ENCODE data around the gene TTC17.
"Not testable (repeated sequence)": the region's sequence is repeated elsewhere in the genome, so short reads cannot be mapped to it uniquely, and the experiment has no call there.

TTC17 gene

GRCh38 chr11:43459246-43459645, 100.5 kb downstream of the TTC17 start:
- no peak for DNase-seq (ENCODE audit: low read depth)

GRCh38 chr11:43462359-43462758, 103.6 kb downstream of the TTC17 start:
- DNase-seq (ENCODE audit: low read depth): no peak

- DNase-seq (ENCODE audit: low read depth): no peak
These were observed 109.2 kb downstream of the TTC17 start for GRCh38 chr11:43467958-43468357.

- DNase-seq (ENCODE audit: low read depth): not testable (repeated sequence)
These were observed 118.8 kb downstream of the TTC17 start for GRCh38 chr11:43477491-43477890.

- DNase-seq (ENCODE audit: low read depth): no peak
These were observed 127.4 kb downstream of the TTC17 start for GRCh38 chr11:43486141-43486540.

GRCh38 chr11:43489869-43490465, 131.2 kb downstream of the TTC17 start:
- DNase-seq (ENCODE audit: low read depth): no peak

- no peak for DNase-seq (ENCODE audit: low read depth)
These were observed 134.0 kb downstream of the TTC17 start for GRCh38 chr11:43492701-43493100.

- DNase-seq (ENCODE audit: low read depth): no peak
These were observed 134.7 kb downstream of the TTC17 start for GRCh38 chr11:43493431-43493830.

GRCh38 chr11:43497144-43497543, 138.4 kb downstream of the TTC17 start:
- DNase-seq (ENCODE audit: low read depth): no peak

GRCh38 chr11:43498561-43498960, 139.8 kb downstream of the TTC17 start:
- no peak for DNase-seq (ENCODE audit: low read depth)

GRCh38 chr11:43503417-43503816, 144.7 kb downstream of the TTC17 start:
- DNase-seq (ENCODE audit: low read depth): no peak

GRCh38 chr11:43504316-43504950, 145.7 kb downstream of the TTC17 start:
- DNase-seq (ENCODE audit: low read depth): no peak

- DNase-seq (ENCODE audit: low read depth): no peak
These were observed 146.5 kb downstream of the TTC17 start for GRCh38 chr11:43505171-43505570.

- no peak for DNase-seq (ENCODE audit: low read depth)
These were observed 148.5 kb downstream of the TTC17 start for GRCh38 chr11:43507171-43507570.

GRCh38 chr11:43508511-43508918, 149.8 kb downstream of the TTC17 start:
- no peak for DNase-seq (ENCODE audit: low read depth)

GRCh38 chr11:43511959-43512358, 153.2 kb downstream of the TTC17 start:
- no peak for DNase-seq (ENCODE audit: low read depth)

- no peak for DNase-seq (ENCODE audit: low read depth)
These were observed 156.4 kb downstream of the TTC17 start for GRCh38 chr11:43515090-43515489.

- DNase-seq (ENCODE audit: low read depth): no peak
These were observed 157.7 kb downstream of the TTC17 start for GRCh38 chr11:43516316-43516850.

GRCh38 chr11:43517518-43517917, 158.8 kb downstream of the TTC17 start:
- no peak for DNase-seq (ENCODE audit: low read depth)

- DNase-seq (ENCODE audit: low read depth): no peak
These were observed 159.9 kb downstream of the TTC17 start for GRCh38 chr11:43518408-43519160.

- DNase-seq (ENCODE audit: low read depth): no peak
These were observed 162.8 kb downstream of the TTC17 start for GRCh38 chr11:43521471-43521870.

- no peak for DNase-seq (ENCODE audit: low read depth)
These were observed 164.9 kb downstream of the TTC17 start for GRCh38 chr11:43523632-43524031.

GRCh38 chr11:43532041-43532440, 173.3 kb downstream of the TTC17 start:
- no peak for DNase-seq (ENCODE audit: low read depth)

Measured in activated T-cell treated with anti-CD3 and anti-CD28 coated beads for 48 hours (primary cell).